Adipocyte (in vitro differentiated cells): ENCODE measurements around the gene ETV7.

Experiments used
- DNase-seq: peaks from one replicate; pipeline ENCODE4 v3.0.0-alpha.2; 2015; ENCODE audit warnings: low read depth
- H3K27me3 ChIP-seq: replicated peaks from 2 replicates; pipeline ENCODE4 v1.7.0; 2013; ENCODE audit warnings: mild to moderate bottlenecking, low read length, moderate library complexity; ENCODE audit not compliant: control insufficient read depth, insufficient read depth
- H3K36me3 ChIP-seq: 2 replicates; pipeline ENCODE4 v1.7.0; 2013; ENCODE audit warnings: low read length, mild to moderate bottlenecking, moderate library complexity; ENCODE audit not compliant: control insufficient read depth, insufficient read depth, severe bottlenecking
- H3K4me1 ChIP-seq: 2 replicates; pipeline ENCODE4 v1.7.0; 2013; ENCODE audit warnings: mild to moderate bottlenecking, low read length, moderate library complexity; ENCODE audit not compliant: control insufficient read depth, insufficient read depth
- H3K4me3 ChIP-seq: 2 replicates; pipeline ENCODE4 v1.7.0; 2013; ENCODE audit warnings: mild to moderate bottlenecking, low read length, moderate library complexity
- H3K9ac ChIP-seq: 2 replicates; pipeline ENCODE4 v1.7.0; 2013; ENCODE audit warnings: mild to moderate bottlenecking, low read length, moderate library complexity
- H3K9me3 ChIP-seq: 2 replicates; pipeline ENCODE4 v1.7.0; 2013; ENCODE audit warnings: mild to moderate bottlenecking, low read length, moderate library complexity; ENCODE audit not compliant: control insufficient read depth

ETV7 gene

GRCh38 chr6:36336208-36336710 is 51.2 kb downstream of the ETV7 start:
- no peaks in the 10 kb centered on the region for H3K9me3 ChIP-seq
- no peak for DNase-seq
- H3K4me3 ChIP-seq = no peak overlapping the region
- no peak overlapping the region for H3K9ac ChIP-seq
- H3K4me1 ChIP-seq = peaks cover 19% of the 10 kb centered on the region
- H3K36me3 ChIP-seq = no peaks in the 10 kb centered on the region
- peaks cover 40% of the 10 kb centered on the region for H3K27me3 ChIP-seq

GRCh38 chr6:36335465-36336207 is 51.8 kb downstream of the ETV7 start:
- Histone ChIP-seq H3K9ac (no peak overlapping the region), H3K27me3 (peaks cover 40% of the 10 kb centered on the region), H3K4me1 (peaks cover 14% of the 10 kb centered on the region), H3K36me3 (no peaks in the 10 kb centered on the region), H3K9me3 (no peaks in the 10 kb centered on the region), H3K4me3 (no peak overlapping the region)
- no peak for DNase-seq

GRCh38 chr6:36334832-36335459 is 52.5 kb downstream of the ETV7 start:
- no peaks in the 10 kb centered on the region for H3K9me3 ChIP-seq
- no peak overlapping the region for H3K9ac ChIP-seq
- no peak for DNase-seq
- no peaks in the 10 kb centered on the region for H3K36me3 ChIP-seq
- peaks cover 45% of the 10 kb centered on the region for H3K27me3 ChIP-seq
- H3K4me3 ChIP-seq = no peak overlapping the region
- H3K4me1 ChIP-seq = peaks cover 9% of the 10 kb centered on the region

DNA sequence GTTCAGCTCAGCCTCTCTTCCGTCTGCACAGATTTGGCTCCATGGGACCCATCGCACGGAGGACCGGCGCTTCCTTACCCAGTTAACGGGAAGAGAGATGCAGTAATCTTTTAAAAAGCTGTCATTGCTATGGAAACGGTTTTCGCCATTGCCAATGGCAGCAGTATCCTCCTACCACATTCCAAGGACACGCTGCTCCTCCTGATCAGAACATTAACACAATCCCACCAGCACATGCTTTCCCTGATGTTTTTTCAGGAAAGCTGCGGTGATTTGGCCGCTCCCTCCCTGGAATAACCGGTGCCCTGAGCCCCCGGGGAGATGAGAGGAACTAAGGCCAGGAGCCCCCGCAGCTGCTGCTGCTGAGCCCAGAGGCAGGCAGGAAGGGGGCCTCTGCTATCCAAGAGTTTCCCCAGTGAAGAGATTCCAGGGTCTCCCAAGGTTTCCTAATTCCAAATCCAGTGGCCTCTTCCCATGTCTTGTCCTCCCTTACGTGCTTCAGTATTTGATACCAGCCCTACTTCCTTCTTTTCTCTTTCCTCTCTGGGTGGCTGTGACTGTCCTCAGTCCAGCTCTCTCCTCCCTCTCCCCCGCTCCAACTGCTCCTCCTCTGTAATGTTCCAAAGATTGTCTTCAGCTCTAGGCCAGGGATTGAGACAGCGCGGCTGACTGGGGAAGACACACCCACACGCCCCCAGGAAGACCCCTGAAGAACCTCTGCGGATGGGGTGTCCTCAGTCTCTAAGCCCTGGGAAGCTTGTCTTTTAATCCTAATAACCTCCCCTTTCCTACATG is 53.3 kb downstream of the ETV7 start:
- no peaks in the 10 kb centered on the region for H3K36me3 ChIP-seq
- peak; percentile 25 for DNase-seq
- peaks cover 48% of the 10 kb centered on the region for H3K27me3 ChIP-seq
- no peak overlapping the region for H3K9ac ChIP-seq
- no peaks in the 10 kb centered on the region for H3K9me3 ChIP-seq
- peaks cover 9% of the 10 kb centered on the region for H3K4me1 ChIP-seq
- no peak overlapping the region for H3K4me3 ChIP-seq

GRCh38 chr6:36333171-36333895 is 54.1 kb downstream of the ETV7 start:
- DNase-seq = no peak
- Histone ChIP-seq H3K9ac (no peak overlapping the region), H3K9me3 (no peaks in the 10 kb centered on the region), H3K4me3 (no peak overlapping the region), H3K27me3 (peaks cover 56% of the 10 kb centered on the region), H3K36me3 (no peaks in the 10 kb centered on the region), H3K4me1 (peaks cover 9% of the 10 kb centered on the region)

GRCh38 chr6:36331381-36331780 is 56.1 kb downstream of the ETV7 start:
- Histone ChIP-seq H3K4me1 (peaks cover 9% of the 10 kb centered on the region), H3K9me3 (no peaks in the 10 kb centered on the region), H3K9ac (no peak overlapping the region), H3K27me3 (peaks cover 62% of the 10 kb centered on the region), H3K4me3 (no peak overlapping the region), H3K36me3 (no peaks in the 10 kb centered on the region)
- no peak for DNase-seq

DNA sequence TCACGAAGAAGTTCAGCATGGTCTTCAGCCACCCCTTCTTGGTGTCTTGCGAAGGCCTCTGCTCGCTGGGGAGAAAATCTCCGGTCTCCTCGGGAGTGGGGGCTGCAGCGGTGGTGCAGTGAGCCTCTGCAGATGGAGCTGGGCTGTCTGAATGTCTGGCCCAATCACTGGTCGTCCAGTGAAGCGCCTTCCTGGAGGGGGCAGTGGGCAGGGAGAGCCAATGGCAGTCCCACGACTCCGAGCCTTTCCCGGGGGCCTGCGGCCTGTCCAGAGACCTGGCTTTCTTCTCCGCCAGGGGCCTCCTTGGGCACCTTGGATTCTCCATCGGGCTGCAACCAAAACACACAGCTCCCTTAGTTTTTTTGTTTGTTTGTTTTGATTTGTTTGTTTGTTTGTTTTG is 57.1 kb downstream of the ETV7 start:
- peaks cover 9% of the 10 kb centered on the region for H3K4me1 ChIP-seq
- no peaks in the 10 kb centered on the region for H3K36me3 ChIP-seq
- H3K4me3 ChIP-seq = no peak overlapping the region
- H3K27me3 ChIP-seq = peaks cover 62% of the 10 kb centered on the region
- DNase-seq = no peak
- H3K9me3 ChIP-seq = no peaks in the 10 kb centered on the region
- no peak overlapping the region for H3K9ac ChIP-seq

GRCh38 chr6:36329798-36330291 is 57.6 kb downstream of the ETV7 start:
- H3K9ac ChIP-seq = no peak overlapping the region
- DNase-seq = no peak
- peaks cover 62% of the 10 kb centered on the region for H3K27me3 ChIP-seq
- no peak overlapping the region for H3K4me3 ChIP-seq
- no peaks in the 10 kb centered on the region for H3K9me3 ChIP-seq
- no peaks in the 10 kb centered on the region for H3K36me3 ChIP-seq
- H3K4me1 ChIP-seq = peaks cover 9% of the 10 kb centered on the region

GRCh38 chr6:36328600-36328999 is 58.9 kb downstream of the ETV7 start:
- Histone ChIP-seq H3K36me3 (no peaks in the 10 kb centered on the region), H3K4me3 (no peak overlapping the region), H3K9ac (no peak overlapping the region), H3K4me1 (peaks cover 2% of the 10 kb centered on the region), H3K27me3 (peaks cover 61% of the 10 kb centered on the region), H3K9me3 (no peaks in the 10 kb centered on the region)
- DNase-seq = no peak

GRCh38 chr6:36327919-36328236 is 59.6 kb downstream of the ETV7 start:
- H3K36me3 ChIP-seq = no peaks in the 10 kb centered on the region

More at GRCh38 chr6:36327919-36328236, 59.6 kb downstream of the ETV7 start:
- DNase-seq = no peak
- Histone ChIP-seq H3K9me3 (no peaks in the 10 kb centered on the region), H3K4me1 (no peaks in the 10 kb centered on the region), H3K27me3 (peaks cover 54% of the 10 kb centered on the region), H3K4me3 (no peak overlapping the region), H3K9ac (no peak overlapping the region)
